22Rv1 (cell line): ENCODE data around the gene RSAD2.

Experiments used
- H3K27ac ChIP-seq: fragments of 450-650 bp; 2 replicates; pipeline ENCODE4 v1.5.1; 2017
- CTCF ChIP-seq: fragments of 450-650 bp; IDR thresholded peaks from 2 replicates; pipeline ENCODE4 v1.5.1; 2017; ENCODE audit warnings: mild to moderate bottlenecking
- ZFX ChIP-seq: fragments of 450-650 bp; IDR thresholded peaks from 2 replicates; pipeline ENCODE4 v1.6.1; 2017; ENCODE audit warnings: antibody characterized with exemption, borderline replicate concordance

RSAD2 gene

GRCh38 chr2:6878549-6878948 lies 972 bp downstream of the RSAD2 start:
- no peak overlapping the region for H3K27ac ChIP-seq

GRCh38 chr2:6879011-6879410 lies 1.4 kb downstream of the RSAD2 start:
- TF ChIP-seq CTCF = no peak
- no peak for TF ChIP-seq ZFX
- H3K27ac ChIP-seq = no peak overlapping the region

More at GRCh38 chr2:6878549-6878948, 972 bp downstream of the RSAD2 start:
- TF ChIP-seq CTCF (no peak), ZFX (no peak)

- TF ChIP-seq CTCF (no peak), ZFX (no peak)
- no peak overlapping the region for H3K27ac ChIP-seq
These were observed 2.7 kb downstream of the RSAD2 start for GRCh38 chr2:6880200-6880733.

- no peak overlapping the region for H3K27ac ChIP-seq
- TF ChIP-seq CTCF = no peak
These were observed 3.5 kb downstream of the RSAD2 start for GRCh38 chr2:6881046-6881445.

GRCh38 chr2:6881516-6881915 lies 3.9 kb downstream of the RSAD2 start:
- no peak overlapping the region for H3K27ac ChIP-seq
- TF ChIP-seq ZFX = no peak
- TF ChIP-seq CTCF = no peak

GRCh38 chr2:6883448-6884122 lies 6.0 kb downstream of the RSAD2 start:
- TF ChIP-seq ZFX (no peak), CTCF (no peak)
- H3K27ac ChIP-seq = 0 out of 2 replicates have a peak overlapping the region, but pooled peaks have one; percentile 22

- H3K27ac ChIP-seq = no peak overlapping the region
- TF ChIP-seq ZFX (no peak), CTCF (no peak)
These were observed 8.0 kb downstream of the RSAD2 start for GRCh38 chr2:6885551-6885950.
